ENCODE results near the gene DGKI. TPM values are rescaled to one million over a fixed set of nuclear protein-coding genes. Genes with fewer than 3 reads are reported as not detected.

The DGKI gene
- total RNA-seq, 2 experiments from 2014 or later = 0.53 to 0.91 TPM

DNA sequence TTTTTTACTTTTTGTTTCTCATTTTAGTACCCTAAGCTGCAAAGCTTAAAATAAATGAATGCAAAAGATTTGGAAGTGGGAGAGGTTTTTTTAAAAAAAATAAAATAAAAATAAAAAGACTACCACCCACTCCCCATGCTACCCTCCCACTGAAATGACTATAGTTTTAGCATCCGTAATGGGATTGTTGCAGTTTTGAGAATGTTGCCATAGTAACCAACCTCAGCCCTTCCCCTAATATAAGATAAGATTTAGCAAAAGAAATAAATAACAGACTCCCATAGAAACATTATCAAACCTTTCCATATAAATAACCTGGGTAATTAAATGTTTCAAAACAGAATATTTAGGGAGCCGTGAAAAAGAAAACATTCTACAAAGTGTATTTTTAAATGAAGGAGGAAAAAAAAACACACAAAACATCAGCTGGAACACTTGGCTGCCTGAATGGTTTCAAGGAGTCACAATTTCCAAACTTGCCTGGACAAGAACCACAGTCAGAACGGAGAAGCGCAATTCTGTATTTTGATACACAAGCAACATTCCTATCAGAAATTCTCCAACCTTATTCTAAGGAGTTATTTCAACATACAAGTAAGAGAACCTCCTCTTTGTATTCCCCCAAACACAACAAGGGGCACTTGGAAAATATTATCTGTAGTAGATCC, 57.4 kb downstream of the DGKI start:
- no peaks in the 10 kb centered on the region for H3K9me3 Mint-ChIP-seq
- POLR2A ChIA-PET = no interaction called here
- CTCF ChIA-PET = no interaction called here
- no peak for DNase-seq
- no peaks in the 10 kb centered on the region for H3K4me1 Mint-ChIP-seq
- H3K27ac Mint-ChIP-seq = no peak overlapping the region
- H3K36me3 Mint-ChIP-seq (ENCODE audit: low read depth) = no peaks in the 10 kb centered on the region
- H3K27me3 Mint-ChIP-seq = peaks cover 11% of the 10 kb centered on the region
- H3K4me3 Mint-ChIP-seq = no peak overlapping the region

DNA sequence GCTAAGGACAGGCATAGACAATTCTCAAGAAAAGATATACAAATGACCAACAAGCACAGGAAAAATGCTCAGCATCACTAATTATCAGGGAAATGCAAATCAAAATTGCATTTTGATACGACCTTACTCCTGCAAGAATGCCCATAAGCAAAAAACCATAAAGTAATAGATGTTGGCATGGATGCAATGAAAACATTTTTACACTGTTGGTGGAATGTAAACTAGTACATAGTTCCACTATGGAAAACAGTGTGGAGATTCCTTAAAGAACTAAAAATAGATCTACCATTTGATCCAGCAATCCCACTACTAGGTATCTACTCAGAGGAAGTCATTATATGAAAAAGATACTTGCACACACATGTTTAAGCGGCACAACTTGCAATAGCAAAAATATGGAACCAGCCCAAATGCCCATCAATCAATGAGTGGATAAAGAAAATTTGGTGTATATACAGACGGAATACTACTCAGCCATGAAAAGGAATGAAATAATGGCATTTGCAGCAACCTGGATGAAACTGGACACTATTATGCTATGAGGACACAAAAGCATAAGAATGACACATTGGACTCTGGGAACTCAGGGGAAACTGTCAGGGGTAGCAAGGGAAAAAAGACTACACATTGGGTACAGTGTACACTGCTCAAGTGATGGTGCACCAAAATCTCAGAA, 59.3 kb downstream of the DGKI start:
- Mint-ChIP-seq H3K4me1 (no peaks in the 10 kb centered on the region), H3K36me3 (ENCODE audit: low read depth) (no peaks in the 10 kb centered on the region), H3K4me3 (no peak overlapping the region), H3K27me3 (peaks cover 9% of the 10 kb centered on the region), H3K9me3 (no peaks in the 10 kb centered on the region), H3K27ac (no peak overlapping the region)
- DNase-seq = no peak
- CTCF ChIA-PET = no interaction called here
- POLR2A ChIA-PET = no interaction called here

DNA sequence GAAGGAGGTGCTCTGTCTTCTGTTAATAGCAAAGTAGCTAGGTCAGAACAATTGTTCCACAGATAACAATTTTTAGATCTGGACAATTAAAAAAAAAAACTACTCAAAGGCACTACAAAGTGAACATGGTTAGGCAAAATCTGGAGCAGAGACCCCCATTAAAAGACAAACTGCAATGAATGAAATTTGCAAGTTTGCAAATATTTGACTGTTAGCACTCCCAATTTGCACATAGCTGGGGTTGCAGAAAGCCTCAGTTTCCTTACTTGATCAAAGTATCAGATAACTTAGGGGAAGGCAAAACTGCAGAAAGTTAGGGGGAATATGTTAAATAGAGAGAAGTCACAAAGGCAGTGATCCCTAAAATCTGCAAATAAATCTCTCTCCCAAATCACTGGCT, 68.3 kb downstream of the DGKI start:
- Mint-ChIP-seq H3K27ac (no peak overlapping the region), H3K9me3 (no peaks in the 10 kb centered on the region), H3K36me3 (ENCODE audit: low read depth) (no peaks in the 10 kb centered on the region), H3K27me3 (peaks cover 22% of the 10 kb centered on the region), H3K4me3 (no peak overlapping the region), H3K4me1 (no peaks in the 10 kb centered on the region)
- POLR2A ChIA-PET = no interaction called here
- CTCF ChIA-PET = no interaction called here
- no peak for DNase-seq

DNA sequence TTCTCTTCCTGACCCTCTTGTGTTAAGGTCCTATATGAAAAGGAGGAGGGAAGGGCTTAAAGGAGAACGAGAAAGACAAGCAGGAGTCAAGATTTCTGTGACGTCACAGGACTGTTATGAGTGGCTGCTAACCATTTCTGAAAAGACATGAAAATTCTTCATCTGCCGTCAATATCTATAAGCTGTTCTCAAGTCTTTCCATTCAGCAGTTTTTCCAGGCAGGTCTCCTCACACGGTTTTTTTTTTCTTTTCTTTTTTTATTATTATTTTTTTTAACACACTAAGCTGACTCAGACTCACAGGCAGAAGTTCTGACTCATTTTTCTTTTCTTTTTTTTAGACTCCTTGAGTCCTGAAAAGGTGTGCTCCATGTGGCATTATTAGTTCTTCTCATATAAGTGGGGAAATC, 72.0 kb downstream of the DGKI start:
- CTCF ChIA-PET = no interaction called here
- H3K4me3 Mint-ChIP-seq = no peak overlapping the region
- H3K27me3 Mint-ChIP-seq = peaks cover 12% of the 10 kb centered on the region
- H3K27ac Mint-ChIP-seq = no peak overlapping the region
- no peaks in the 10 kb centered on the region for H3K4me1 Mint-ChIP-seq
- DNase-seq = no peak
- H3K9me3 Mint-ChIP-seq = no peaks in the 10 kb centered on the region
- H3K36me3 Mint-ChIP-seq (ENCODE audit: low read depth) = no peaks in the 10 kb centered on the region
- POLR2A ChIA-PET = no interaction called here

DNA sequence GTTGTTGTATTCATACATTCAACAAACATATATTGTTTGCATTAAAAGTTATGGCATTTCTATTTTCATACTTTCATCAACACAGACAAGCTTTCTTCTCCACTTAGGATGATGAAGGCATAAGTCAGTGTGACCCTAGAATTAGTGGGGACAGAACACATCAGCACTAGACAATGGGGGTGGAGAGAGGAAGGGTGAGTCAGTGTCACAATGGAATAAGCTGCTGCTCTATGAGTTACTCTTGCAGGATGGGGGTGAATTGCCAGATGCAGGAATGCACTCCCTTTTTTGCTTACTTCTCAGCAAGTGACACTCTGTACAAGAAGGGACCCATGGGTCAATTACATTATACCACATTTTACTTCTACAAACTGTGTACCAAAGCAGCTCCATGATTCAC, 74.0 kb downstream of the DGKI start:
- CTCF ChIA-PET = no interaction called here
- no peak for DNase-seq
- no peak overlapping the region for H3K27ac Mint-ChIP-seq
- no peak overlapping the region for H3K4me3 Mint-ChIP-seq
- H3K36me3 Mint-ChIP-seq (ENCODE audit: low read depth) = no peaks in the 10 kb centered on the region
- POLR2A ChIA-PET = no interaction called here
- no peaks in the 10 kb centered on the region for H3K4me1 Mint-ChIP-seq
- H3K9me3 Mint-ChIP-seq = no peaks in the 10 kb centered on the region
- H3K27me3 Mint-ChIP-seq = peaks cover 2% of the 10 kb centered on the region

DNA sequence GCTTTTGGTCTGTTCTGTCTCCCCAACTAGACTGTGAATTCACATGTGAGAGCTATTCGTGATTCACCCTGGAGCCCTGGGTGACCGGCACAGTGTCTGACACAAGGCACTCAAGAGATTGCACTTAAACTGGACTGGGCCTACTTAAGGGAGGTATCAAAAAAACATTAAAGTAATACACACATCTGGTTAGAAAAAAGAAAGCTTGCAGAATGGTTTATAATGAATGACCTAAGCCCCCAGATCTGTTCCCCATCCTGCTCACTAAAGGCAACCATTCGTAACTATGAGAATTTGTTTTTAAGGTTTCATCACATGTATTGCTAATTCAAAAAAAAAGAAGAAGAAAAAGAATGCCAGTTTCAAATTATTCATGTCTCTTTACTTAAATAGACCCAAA, 74.5 kb downstream of the DGKI start:
- DNase-seq = no peak
- no peaks in the 10 kb centered on the region for H3K4me1 Mint-ChIP-seq
- H3K4me3 Mint-ChIP-seq = no peak overlapping the region
- no peaks in the 10 kb centered on the region for H3K36me3 Mint-ChIP-seq (ENCODE audit: low read depth)
- no peak overlapping the region for H3K27ac Mint-ChIP-seq
- H3K9me3 Mint-ChIP-seq = no peaks in the 10 kb centered on the region
- POLR2A ChIA-PET = no interaction called here
- CTCF ChIA-PET = no interaction called here
- peaks cover 2% of the 10 kb centered on the region for H3K27me3 Mint-ChIP-seq

DNA sequence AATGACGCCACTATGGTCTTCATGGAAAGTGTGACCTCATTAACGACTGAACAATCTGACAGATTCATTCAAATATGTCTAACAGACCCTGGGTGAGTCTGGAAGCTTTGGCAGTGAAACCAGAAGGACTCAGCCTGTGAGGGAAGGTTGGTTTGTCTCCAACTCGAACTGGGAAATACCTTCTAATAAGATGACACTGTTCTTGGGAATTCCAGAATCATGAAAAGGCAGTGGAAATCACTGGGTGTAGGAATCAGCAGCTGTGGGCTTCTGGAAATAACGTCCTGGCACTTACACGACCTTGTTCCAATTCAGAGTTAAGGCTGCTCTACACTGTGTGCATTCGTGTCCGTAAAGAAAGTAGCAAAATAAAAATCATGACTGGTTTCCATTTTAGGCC, 75.1 kb downstream of the DGKI start:
- Mint-ChIP-seq H3K27me3 (peaks cover 2% of the 10 kb centered on the region), H3K9me3 (no peaks in the 10 kb centered on the region), H3K4me3 (no peak overlapping the region), H3K27ac (no peak overlapping the region), H3K36me3 (ENCODE audit: low read depth) (no peaks in the 10 kb centered on the region), H3K4me1 (no peaks in the 10 kb centered on the region)
- CTCF ChIA-PET = no interaction called here
- DNase-seq = no peak
- POLR2A ChIA-PET = no interaction called here

DNA sequence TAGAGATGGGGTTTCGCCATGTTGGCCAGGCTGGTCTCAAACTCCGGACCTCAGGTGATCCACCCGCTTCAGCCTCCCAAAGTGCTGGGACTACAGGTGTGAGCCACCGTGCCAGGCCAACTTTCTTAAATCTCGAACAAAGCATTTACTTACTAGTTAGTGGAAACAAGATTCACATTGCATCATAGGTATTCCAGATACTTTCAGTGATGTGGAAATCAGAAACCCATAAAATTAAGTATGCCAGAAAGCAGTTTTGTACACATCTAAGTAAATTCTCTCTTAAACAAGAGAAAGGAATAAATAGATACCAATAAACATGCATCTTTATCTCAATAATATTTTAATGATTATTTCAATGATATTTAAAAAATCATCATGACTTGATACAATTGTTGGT, 75.5 kb downstream of the DGKI start:
- Mint-ChIP-seq H3K27me3 (no peaks in the 10 kb centered on the region), H3K27ac (no peak overlapping the region), H3K36me3 (ENCODE audit: low read depth) (no peaks in the 10 kb centered on the region), H3K9me3 (no peaks in the 10 kb centered on the region), H3K4me3 (no peak overlapping the region), H3K4me1 (no peaks in the 10 kb centered on the region)
- CTCF ChIA-PET = no interaction called here
- POLR2A ChIA-PET = no interaction called here
- no peak for DNase-seq

DNA sequence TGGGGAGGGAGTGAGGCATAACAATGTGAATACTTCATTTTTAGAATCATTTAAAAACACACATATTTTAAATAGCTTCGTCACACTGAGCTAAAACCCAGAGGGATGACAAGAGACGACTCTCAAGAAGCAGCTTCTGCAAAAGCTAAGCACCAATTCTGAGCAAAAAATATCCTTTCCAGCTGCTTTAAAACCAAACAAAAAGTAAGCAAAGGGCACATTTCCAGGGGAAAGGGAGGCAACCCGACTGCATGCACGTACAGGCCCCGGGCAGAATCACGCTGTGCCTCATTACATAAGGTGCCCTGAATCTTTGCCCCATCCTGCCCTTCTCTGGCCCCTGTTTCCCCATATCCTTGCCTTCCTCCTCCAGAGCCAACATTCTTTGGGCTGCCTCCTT, 78.4 kb downstream of the DGKI start:
- POLR2A ChIA-PET = no interaction called here
- Mint-ChIP-seq H3K4me3 (no peak overlapping the region), H3K36me3 (ENCODE audit: low read depth) (no peaks in the 10 kb centered on the region), H3K4me1 (no peaks in the 10 kb centered on the region), H3K9me3 (no peaks in the 10 kb centered on the region), H3K27ac (no peak overlapping the region), H3K27me3 (no peaks in the 10 kb centered on the region)
- CTCF ChIA-PET = no interaction called here
- no peak for DNase-seq

DNA sequence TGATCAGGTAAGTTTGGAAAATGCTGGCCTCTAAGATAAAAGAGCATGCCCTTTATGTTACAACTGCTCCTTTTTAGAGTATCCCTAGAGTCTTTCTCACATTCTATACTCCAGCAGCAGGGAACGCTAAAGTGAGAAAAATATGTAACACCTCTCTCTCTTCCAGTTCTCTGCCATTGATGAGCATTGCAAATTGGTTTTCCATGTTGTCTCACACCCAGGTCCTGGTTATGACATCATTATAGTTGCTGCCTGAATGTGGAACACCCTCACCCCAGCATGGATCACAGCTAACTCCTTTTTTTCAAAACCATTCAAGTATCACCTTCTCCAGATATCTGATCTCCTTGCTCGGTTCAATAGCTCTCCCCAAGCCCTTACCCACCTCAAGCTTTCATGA, 84.4 kb downstream of the DGKI start:
- DNase-seq = no peak
- no peaks in the 10 kb centered on the region for H3K4me1 Mint-ChIP-seq
- H3K4me3 Mint-ChIP-seq = no peak overlapping the region
- CTCF ChIA-PET = no interaction called here
- H3K9me3 Mint-ChIP-seq = no peaks in the 10 kb centered on the region
- POLR2A ChIA-PET = no interaction called here
- no peaks in the 10 kb centered on the region for H3K36me3 Mint-ChIP-seq (ENCODE audit: low read depth)
- H3K27me3 Mint-ChIP-seq = no peaks in the 10 kb centered on the region
- H3K27ac Mint-ChIP-seq = no peak overlapping the region

DNA sequence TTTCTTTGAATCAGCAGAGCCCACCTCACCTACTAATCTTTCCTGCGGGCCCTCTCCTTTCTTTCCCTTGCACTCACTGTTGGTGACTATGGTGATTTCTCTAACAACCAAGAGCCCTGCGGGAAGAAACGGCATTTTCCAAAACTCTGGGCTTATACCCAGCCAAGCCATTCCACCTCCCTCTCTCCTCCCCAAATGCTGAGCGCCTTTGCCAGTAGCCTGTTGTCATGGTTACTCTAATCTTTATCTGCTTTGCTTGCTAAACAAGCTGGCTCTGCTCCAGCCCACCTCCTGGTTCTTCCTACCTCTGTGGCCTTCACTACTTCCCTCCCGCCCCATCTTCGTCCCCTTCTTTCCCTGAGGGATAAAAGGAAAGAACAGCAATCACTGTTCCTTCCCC, 86.7 kb downstream of the DGKI start:
- ChIA-PET POLR2A (no interaction called here), CTCF (no interaction called here)
- no peaks in the 10 kb centered on the region for H3K27me3 Mint-ChIP-seq
- no peak overlapping the region for H3K4me3 Mint-ChIP-seq
- H3K4me1 Mint-ChIP-seq = no peaks in the 10 kb centered on the region
- no peak for DNase-seq
- no peaks in the 10 kb centered on the region for H3K9me3 Mint-ChIP-seq
- no peaks in the 10 kb centered on the region for H3K36me3 Mint-ChIP-seq (ENCODE audit: low read depth)
- H3K27ac Mint-ChIP-seq = no peak overlapping the region

DNA sequence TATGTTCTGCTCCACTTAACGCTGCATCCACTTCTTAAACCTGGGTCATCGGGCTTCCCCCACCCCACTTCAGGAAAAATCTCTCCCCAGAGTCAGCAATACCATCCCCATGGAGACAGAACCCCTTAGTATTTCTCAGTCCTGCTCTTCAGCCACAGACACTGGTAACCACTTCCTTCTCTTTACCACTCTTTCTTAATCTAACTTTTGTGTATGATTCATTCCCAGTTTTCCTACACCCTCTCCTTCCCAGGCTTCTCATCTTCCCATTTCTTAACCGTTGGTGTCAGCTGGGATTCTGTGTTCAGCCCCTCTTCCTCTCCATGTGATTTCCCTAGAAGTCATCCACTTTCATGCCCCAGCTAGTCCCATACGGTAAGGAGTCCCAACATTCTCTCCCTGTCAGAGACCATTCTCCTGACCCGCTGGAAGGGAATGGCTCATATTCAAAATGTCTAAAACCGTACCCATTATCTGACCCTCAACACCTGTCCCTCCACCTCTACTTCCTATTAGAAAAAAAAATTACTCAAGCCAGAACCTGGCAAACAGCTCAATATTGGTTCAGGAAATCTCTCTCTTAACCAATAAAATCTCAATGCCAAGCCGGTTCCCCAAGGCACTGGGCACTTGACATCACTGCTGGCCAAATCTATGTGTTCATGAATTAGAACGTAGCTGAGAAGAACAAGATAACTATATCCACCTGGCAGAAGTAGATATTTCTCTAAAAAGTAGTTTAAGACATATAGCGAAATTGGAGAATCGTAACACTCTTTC, 89.4 kb downstream of the DGKI start:
- no peak for DNase-seq
- ChIA-PET CTCF (no interaction called here), POLR2A (no interaction called here)
- Mint-ChIP-seq H3K27me3 (peaks cover 2% of the 10 kb centered on the region), H3K36me3 (ENCODE audit: low read depth) (no peaks in the 10 kb centered on the region), H3K4me3 (no peak overlapping the region), H3K27ac (no peak overlapping the region), H3K9me3 (no peaks in the 10 kb centered on the region), H3K4me1 (no peaks in the 10 kb centered on the region)

DNA sequence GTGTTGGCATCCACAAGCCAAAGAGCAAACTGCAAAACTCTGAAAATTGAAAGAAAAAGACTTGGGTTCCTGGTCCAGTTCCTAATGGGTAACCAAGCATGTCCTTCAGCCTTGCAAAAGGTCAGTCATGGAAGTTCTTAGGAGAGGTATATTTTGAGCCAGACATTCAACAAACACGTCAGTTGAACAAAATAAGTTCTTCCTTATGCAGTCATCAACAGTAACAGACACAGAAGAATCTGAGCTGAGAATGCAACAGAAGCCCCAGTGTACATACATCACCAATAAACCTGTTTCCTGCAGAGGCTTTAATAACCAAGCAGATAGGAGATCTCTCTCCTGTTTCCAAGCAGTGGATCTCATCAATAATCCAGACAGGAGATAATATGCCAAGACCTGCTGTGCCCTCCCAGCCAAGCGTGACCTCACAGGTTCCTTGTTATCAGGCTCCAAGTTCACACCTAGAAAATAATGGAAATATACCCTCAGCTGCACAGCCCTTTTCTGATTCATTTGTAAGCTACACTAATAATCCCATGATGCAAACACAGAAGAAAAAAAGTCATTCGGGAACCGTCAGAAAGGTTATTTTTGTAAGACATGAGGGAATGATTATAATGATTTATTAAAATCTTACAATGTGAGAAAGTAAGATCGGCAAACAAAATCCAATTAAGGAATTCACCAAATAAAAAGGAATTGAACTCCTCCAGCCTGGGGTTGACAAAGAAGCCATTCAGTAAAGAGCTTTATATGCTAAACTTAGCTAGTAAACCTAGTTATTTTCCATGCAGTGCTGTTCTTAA, 90.7 kb downstream of the DGKI start:
- Mint-ChIP-seq H3K36me3 (ENCODE audit: low read depth) (no peaks in the 10 kb centered on the region), H3K4me1 (no peaks in the 10 kb centered on the region), H3K4me3 (no peak overlapping the region), H3K27me3 (peaks cover 2% of the 10 kb centered on the region), H3K27ac (no peak overlapping the region), H3K9me3 (no peaks in the 10 kb centered on the region)
- DNase-seq = no peak
- POLR2A ChIA-PET = no interaction called here
- CTCF ChIA-PET = no interaction called here

Measured in activated CD4-positive, alpha-beta memory T cell treated with anti-CD3 and anti-CD28 coated beads, Interleukin-2, amount 10 ng/mL, durations not matched to agents 7 days and 5 days (primary cell).